Psoas muscle (tissue), 8 donors: Measurements from ENCODE around the gene UBE2F. TPM values are rescaled to one million over a fixed set of nuclear protein-coding genes. Genes with fewer than 3 reads are reported as not detected.

Experiments
- ATAC-seq, 4 donors: fragments of 200-7000 bp; cut with Tn5 transposase; one replicate each; pipeline ENCODE4 v1.9.1; 2020; ENCODE audit warnings: moderate library complexity in 3 of 4, mild to moderate bottlenecking in 2 of 4
- DNase-seq, 2 donors: peaks; one replicate each; pipeline ENCODE4 v3.0.0-alpha.2; 2020
- H3K27ac ChIP-seq: fragments of 200-600 bp; one replicate; pipeline ENCODE4 v1.8.0; 2022
- H3K27me3 ChIP-seq, 3 donors: fragments of 200-600 bp in 1 of 3; one replicate each; pipeline versions ENCODE4 v1.6.1 to v1.8.0; 2013 to 2022; ENCODE audit warnings: low read length in 2 of 3, mild to moderate bottlenecking in 2 of 3, moderate library complexity in 1 of 3; ENCODE audit not compliant: insufficient read depth in 3 of 3
- H3K36me3 ChIP-seq, 2 donors: fragments of 200-600 bp in 1 of 2; one replicate each; pipeline versions ENCODE4 v1.6.1 to v1.8.0; 2013 to 2022; ENCODE audit warnings: low read depth in 1 of 2, mild to moderate bottlenecking in 1 of 2, moderate library complexity in 1 of 2; ENCODE audit not compliant: insufficient read depth in 1 of 2
- H3K4me1 ChIP-seq: fragments of 200-600 bp; one replicate; pipeline ENCODE4 v1.8.0; 2022
- H3K4me3 ChIP-seq: fragments of 200-600 bp; one replicate; pipeline ENCODE4 v1.8.0; 2022; ENCODE audit warnings: mild to moderate bottlenecking
- H3K9me3 ChIP-seq: fragments of 200-600 bp; one replicate; pipeline ENCODE4 v1.8.0; 2022
- WGBS, 3 donors: extraction: QIAGEN DNeasy Blood & Tissue Kit; methylation state at CpG; one replicate each; pipeline versions ENCODE4 v1.1.6 to v1.1.7; 2013; 5-methylcytosine and 5-hydroxymethylcytosine counted together
- intact Hi-C, 2 donors: fragments of 100-400 bp; cut with DNase I; formaldehyde crosslinking; loops; one replicate each; pipeline versions ENCODE4 v1.11.0 to v1.14.2; 2022
- polyA plus RNA-seq, 3 donors: library from polyadenylated mRNA; stranded (reverse); fragments of 200-250 nt; gene quantifications; one replicate each; pipeline ENCODE4 v1.2.3, GENCODE V29; 2013
- total RNA-seq, 4 donors: library from RNA; stranded (reverse); fragmentation: NEBNext Ultra II Directional in 2 of 4; extraction: Animal tissue kit (Norgen Biotek cat#: 25700) in 2 of 4; gene quantifications; one replicate each; pipeline versions ENCODE4 v1.2.1 to v1.2.4, GENCODE V29; 2021 to 2023
- TF ChIP-seq, protein P1 (sequence below): fragments of 200-600 bp; IDR thresholded peaks from one replicate; pipeline ENCODE4 v1.8.0; 2022; ENCODE audit warnings: antibody characterized with exemption
- donor health status: healthy with polysubstance abuse.
- donor health status: DM: no; HTN: no; CAD: no; lungs with moderate emphysema.
- donor health status: Bipolar disorder and iron deficiency.
- donor health status: healthy.
- donor health status: DM: yes; HTN: yes; CAD: no.
- donor health status: DM: no; HTN: no; CAD: no.
- donor health status: DM: no; HTN: no; CAD: no.
- donor health status: DM: yes; HTN: yes; CAD: no.

The UBE2F gene
- total and polyA plus RNA-seq, 7 donors: 46.0 to 134 (median 67.5) TPM

DNA sequence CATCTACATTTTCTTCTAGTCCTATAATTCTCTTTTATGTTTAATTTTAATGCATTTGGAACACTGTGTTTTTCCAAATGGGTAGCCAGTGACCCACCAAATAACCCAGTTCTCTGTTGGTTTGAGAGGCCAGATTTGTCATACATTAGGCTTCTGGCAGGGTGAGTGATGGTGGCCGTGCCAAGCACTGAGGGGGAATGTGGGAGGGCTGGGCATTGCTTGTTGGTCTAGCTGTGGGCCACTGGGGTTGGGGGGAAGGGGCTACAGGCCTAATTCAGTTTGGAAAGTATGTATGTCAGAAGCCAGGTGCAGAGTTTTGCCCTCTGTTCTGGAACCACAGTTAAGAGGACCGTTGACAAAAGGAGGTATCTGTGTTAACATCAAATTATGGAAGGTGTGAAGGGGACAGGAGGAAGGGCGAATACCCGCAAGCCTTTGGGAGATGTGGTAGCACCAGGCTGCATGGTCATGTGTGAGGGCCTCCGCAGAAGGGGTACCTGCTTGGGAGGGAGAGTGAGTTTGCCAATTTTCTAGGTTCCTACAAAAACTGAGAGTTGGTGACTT, 55.9 kb downstream of the UBE2F start:
- Histone ChIP-seq H3K36me3 (peaks cover 0 to 43% of the 10 kb centered on the region in 2 donors), H3K4me3 (no peak overlapping the region), H3K27ac (no peak overlapping the region), H3K9me3 (no peaks in the 10 kb centered on the region), H3K27me3 (no peaks in the 10 kb centered on the region), H3K4me1 (peaks cover 11% of the 10 kb centered on the region)
- DNase-seq (no peak), ATAC-seq (no peak)
- WGBS, 3 donors: 85 to 90% (median 87%) methylated on average over 5 of the region's 5 CpGs
- intact Hi-C loops: no loop called here
- TF ChIP-seq, protein P1, sequence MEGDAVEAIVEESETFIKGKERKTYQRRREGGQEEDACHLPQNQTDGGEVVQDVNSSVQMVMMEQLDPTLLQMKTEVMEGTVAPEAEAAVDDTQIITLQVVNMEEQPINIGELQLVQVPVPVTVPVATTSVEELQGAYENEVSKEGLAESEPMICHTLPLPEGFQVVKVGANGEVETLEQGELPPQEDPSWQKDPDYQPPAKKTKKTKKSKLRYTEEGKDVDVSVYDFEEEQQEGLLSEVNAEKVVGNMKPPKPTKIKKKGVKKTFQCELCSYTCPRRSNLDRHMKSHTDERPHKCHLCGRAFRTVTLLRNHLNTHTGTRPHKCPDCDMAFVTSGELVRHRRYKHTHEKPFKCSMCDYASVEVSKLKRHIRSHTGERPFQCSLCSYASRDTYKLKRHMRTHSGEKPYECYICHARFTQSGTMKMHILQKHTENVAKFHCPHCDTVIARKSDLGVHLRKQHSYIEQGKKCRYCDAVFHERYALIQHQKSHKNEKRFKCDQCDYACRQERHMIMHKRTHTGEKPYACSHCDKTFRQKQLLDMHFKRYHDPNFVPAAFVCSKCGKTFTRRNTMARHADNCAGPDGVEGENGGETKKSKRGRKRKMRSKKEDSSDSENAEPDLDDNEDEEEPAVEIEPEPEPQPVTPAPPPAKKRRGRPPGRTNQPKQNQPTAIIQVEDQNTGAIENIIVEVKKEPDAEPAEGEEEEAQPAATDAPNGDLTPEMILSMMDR: no peak

DNA sequence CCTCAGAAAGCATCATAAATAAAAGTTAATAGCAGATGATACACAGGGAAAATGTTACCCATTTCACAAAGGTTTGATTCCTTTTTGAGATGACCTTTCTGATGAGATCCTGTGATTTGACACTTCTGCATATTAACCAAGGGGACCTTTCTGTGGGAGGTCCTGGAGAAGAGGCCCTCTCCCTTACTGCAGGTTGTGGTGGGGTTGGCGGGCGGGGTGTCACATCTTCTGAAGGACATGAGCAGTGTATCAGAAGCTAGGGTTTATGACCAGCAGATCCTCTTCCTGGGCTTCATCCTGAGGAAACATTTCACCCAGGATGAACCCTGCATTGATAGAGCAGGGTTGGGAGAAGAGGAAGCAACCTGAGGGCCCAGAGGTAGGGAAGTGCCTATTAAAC, 56.8 kb downstream of the UBE2F start:
- Histone ChIP-seq H3K27ac (no peak overlapping the region), H3K27me3 (no peaks in the 10 kb centered on the region), H3K9me3 (no peaks in the 10 kb centered on the region), H3K36me3 (peaks cover 0 to 39% of the 10 kb centered on the region in 2 donors), H3K4me1 (peaks cover 11% of the 10 kb centered on the region), H3K4me3 (no peak overlapping the region)
- ATAC-seq: no peak
- intact Hi-C loops: no loop called here
- DNase-seq: no peak
- 99 to 100% (median 100%) methylated on average over 2 of the region's 2 CpGs for WGBS, 3 donors
- TF ChIP-seq, protein P1: no peak

DNA sequence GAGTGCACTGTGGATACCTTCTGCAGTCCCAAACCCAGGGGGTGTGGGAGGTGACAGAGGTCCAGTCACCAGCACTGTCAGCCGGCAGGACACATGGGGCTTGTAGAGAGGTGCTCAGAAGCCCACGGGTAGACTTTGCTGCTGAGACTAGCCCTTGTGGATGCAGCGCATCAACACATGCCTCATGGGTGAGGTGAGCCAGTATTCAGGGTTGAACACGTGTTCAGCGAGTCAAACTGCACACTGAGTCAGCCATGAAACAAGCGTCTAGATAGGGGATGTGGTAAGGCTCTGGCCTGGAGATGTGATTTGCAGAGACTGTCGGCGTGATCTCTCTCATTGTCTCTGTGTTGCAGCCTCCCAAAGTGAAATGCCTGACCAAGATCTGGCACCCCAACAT, 58.2 kb downstream of the UBE2F start:
- no peak overlapping the region for H3K4me3 ChIP-seq
- 87 to 92% (median 89%) methylated on average over 8 of the region's 8 CpGs for WGBS, 3 donors
- no peaks in the 10 kb centered on the region for H3K9me3 ChIP-seq
- DNase-seq (no peak), ATAC-seq (peak in 2 of 4 donors; percentile 46 to 50)
- no peaks in the 10 kb centered on the region for H3K27me3 ChIP-seq
- peaks cover 0 to 50% of the 10 kb centered on the region in 2 donors for H3K36me3 ChIP-seq
- TF ChIP-seq, protein P1: no peak
- intact Hi-C loops: no loop called here
- H3K27ac ChIP-seq: no peak overlapping the region
- peaks cover 10% of the 10 kb centered on the region for H3K4me1 ChIP-seq

DNA sequence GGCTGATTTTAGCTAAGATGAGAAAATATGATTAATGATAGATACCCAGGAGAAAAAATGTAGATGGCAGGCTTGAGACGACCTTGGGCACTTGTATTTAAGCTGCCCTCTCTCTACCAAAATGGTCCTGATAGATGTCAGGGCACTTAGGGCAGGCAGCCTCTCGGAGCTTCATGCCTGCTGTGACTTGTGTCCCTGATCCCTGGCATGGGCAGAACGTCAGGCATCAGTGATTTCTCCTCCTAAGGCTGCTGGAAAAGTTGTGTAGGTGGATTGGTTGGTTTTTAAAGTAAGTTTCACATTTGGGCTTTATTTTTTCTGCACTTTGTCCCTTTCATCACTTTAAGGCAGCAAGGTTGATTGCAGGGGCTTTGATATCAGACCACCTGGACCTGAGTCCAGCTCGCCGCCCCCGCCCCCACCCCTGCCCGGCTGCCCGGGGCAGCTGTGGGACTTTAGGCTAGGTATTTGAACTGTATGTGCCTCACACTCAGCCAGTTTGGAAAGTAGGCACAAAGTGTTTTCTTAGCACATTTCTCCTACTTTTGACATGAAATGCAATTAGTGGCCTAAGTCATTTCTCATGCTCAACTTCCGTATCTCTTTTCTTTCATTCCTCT, 59.0 kb downstream of the UBE2F start:
- peaks cover 0 to 58% of the 10 kb centered on the region in 2 donors for H3K36me3 ChIP-seq
- H3K4me3 ChIP-seq: no peak overlapping the region
- TF ChIP-seq, protein P1: no peak
- H3K9me3 ChIP-seq: no peaks in the 10 kb centered on the region
- intact Hi-C loops: no loop called here
- ATAC-seq (no peak), DNase-seq (no peak)
- H3K4me1 ChIP-seq: peaks cover 7% of the 10 kb centered on the region
- no peaks in the 10 kb centered on the region for H3K27me3 ChIP-seq
- WGBS, 3 donors: 91 to 95% (median 93%) methylated on average over 9 of the region's 9 CpGs
- H3K27ac ChIP-seq: no peak overlapping the region
